LNCaP clone FGC (cell line): ENCODE data around the gene NELL1.

Experiments
- DNase-seq: peaks from one replicate; pipeline ENCODE4 v3.0.0-alpha.2; 2011; ENCODE audit warnings: low read depth
- H3K4me3 ChIP-seq: 2 replicates; pipeline ENCODE4 v1.5.1; 2011; ENCODE audit warnings: mild to moderate bottlenecking, low read depth, low read length, control low read depth
- TF ChIP-seq, protein P1 (sequence below): IDR thresholded peaks from 2 replicates; pipeline ENCODE4 v1.5.1; 2012; ENCODE audit warnings: mild to moderate bottlenecking; ENCODE audit not compliant: control insufficient read depth, insufficient read depth; ENCODE audit errors: extremely low read depth

The NELL1 gene

GRCh38 chr11:21446939-21447590 lies 777.7 kb downstream of the NELL1 start:
- no peak for DNase-seq
- TF ChIP-seq, protein P1, sequence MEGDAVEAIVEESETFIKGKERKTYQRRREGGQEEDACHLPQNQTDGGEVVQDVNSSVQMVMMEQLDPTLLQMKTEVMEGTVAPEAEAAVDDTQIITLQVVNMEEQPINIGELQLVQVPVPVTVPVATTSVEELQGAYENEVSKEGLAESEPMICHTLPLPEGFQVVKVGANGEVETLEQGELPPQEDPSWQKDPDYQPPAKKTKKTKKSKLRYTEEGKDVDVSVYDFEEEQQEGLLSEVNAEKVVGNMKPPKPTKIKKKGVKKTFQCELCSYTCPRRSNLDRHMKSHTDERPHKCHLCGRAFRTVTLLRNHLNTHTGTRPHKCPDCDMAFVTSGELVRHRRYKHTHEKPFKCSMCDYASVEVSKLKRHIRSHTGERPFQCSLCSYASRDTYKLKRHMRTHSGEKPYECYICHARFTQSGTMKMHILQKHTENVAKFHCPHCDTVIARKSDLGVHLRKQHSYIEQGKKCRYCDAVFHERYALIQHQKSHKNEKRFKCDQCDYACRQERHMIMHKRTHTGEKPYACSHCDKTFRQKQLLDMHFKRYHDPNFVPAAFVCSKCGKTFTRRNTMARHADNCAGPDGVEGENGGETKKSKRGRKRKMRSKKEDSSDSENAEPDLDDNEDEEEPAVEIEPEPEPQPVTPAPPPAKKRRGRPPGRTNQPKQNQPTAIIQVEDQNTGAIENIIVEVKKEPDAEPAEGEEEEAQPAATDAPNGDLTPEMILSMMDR, result no peak
- no peak overlapping the region for H3K4me3 ChIP-seq

GRCh38 chr11:21447871-21448270 lies 778.5 kb downstream of the NELL1 start:
- DNase-seq, result no peak
- H3K4me3 ChIP-seq, result no peak overlapping the region
- TF ChIP-seq, protein P1, result no peak

DNA sequence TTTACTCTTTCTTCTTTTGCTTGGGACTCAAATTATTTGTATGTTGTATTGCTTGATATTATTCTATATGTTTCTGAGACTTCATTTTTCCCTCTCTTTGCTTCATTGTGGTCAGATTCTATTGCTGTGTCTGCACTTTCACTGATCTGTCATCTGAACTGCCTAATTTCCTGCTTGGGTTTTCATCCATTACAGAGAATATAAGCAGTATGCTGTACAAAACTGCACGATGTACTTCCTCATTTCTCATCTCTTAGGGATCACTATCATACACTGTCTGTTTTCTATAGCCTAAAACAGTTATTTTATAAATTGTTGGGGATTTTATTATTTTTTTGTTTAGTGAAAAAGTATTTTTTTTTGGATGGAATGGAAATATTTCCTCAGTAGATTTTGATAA lies 786.8 kb downstream of the NELL1 start:
- no peak overlapping the region for H3K4me3 ChIP-seq
- DNase-seq, result no peak
- TF ChIP-seq, protein P1, result no peak

- no peak for DNase-seq
- TF ChIP-seq, protein P1, result no peak
- no peak overlapping the region for H3K4me3 ChIP-seq
Observed at GRCh38 chr11:21460082-21460481, 790.7 kb downstream of the NELL1 start.

GRCh38 chr11:21461701-21462100 lies 792.3 kb downstream of the NELL1 start:
- DNase-seq, result no peak
- no peak overlapping the region for H3K4me3 ChIP-seq
- TF ChIP-seq, protein P1, result no peak

DNA sequence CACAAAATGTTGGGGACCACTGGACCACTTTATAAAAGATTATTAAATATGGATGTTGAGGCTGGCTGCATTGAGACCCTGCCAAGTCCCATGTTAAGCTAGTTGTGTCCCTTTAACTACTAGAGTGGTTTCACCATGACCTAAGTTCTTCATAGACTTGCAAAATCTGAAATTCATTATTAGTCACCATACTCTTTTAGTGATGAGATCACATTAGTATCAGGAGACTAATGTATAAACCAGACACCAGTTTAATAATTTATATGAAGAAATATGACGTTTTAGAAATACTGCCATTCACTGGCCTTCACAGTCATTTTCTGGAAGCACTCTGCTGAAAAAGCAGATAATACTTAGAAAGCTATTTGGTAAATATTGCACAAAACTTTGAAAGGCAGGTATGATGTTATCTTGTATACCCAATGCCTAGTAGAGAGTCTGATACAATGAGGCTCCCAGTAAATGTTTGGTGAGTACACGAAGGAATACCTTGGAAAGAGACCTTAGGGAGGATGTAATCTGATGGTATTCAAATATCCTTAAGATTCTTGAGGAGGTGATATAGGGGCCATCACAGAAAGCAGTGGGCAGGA lies 795.3 kb downstream of the NELL1 start:
- DNase-seq, result no peak
- no peak overlapping the region for H3K4me3 ChIP-seq
- TF ChIP-seq, protein P1, result no peak

GRCh38 chr11:21465203-21465602 lies 795.8 kb downstream of the NELL1 start:
- DNase-seq, result no peak
- TF ChIP-seq, protein P1, result no peak
- H3K4me3 ChIP-seq, result no peak overlapping the region
